ENCODE measurements around the gene NTPCR. TPM values are rescaled to one million over a fixed set of nuclear protein-coding genes. Genes with fewer than 3 reads are reported as not detected.

Gene NTPCR
- total and polyA plus RNA-seq, 2 donors (not counting 3 experiments of a cell fraction or from before 2014, with no cell fraction given) = 13.2 to 35.3 TPM

DNA sequence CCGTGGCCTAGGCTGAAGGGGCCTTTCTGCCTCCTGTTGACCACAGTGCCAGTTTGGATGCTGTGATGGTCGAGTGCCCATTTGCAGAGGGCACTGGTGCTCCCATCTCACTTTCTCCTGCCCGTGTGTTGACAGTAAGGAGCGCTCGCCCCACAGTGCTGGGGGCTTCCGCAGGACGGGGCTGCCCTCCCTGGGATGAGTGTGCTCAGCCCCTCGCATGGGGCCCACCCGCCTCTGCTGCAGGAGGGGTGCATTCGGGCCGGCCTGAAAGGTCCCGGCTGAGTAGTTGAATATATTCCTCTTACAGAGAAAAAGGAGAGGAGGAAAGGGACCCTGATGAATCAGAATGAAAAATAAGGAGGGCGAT is 37.3 kb downstream of the NTPCR start:
- Histone ChIP-seq H3K9me3 (replicated peaks; ENCODE audit: control insufficient read depth, insufficient read depth, low read length) (no peaks in the 10 kb centered on the region), H3K4me2 (ENCODE audit: insufficient read depth, low read length) (no peak overlapping the region), H3K4me3 (replicated peaks in 1 of 3; ENCODE audit: insufficient read depth in 1 of 3, low read depth in 1 of 3, low read length in 3 of 3) (no peak overlapping the region), H3K9me1 (replicated peaks; ENCODE audit: control insufficient read depth, extremely low read depth, insufficient read depth, low read length) (no peaks in the 10 kb centered on the region), H3K79me2 (ENCODE audit: control insufficient read depth, insufficient read depth, low read length) (no peaks in the 10 kb centered on the region), H3K36me3 (ENCODE audit: control insufficient read depth in 2 of 2, extremely low read depth in 1 of 2, insufficient read depth in 2 of 2, low read length in 2 of 2) (no peaks in the 10 kb centered on the region), H3K27me3 (ENCODE audit: control insufficient read depth in 2 of 2, insufficient read depth in 2 of 2, low read length in 2 of 2) (no peaks in the 10 kb centered on the region), H4K20me1 (replicated peaks; ENCODE audit: control insufficient read depth, extremely low read depth, insufficient read depth, low read length) (no peaks in the 10 kb centered on the region), H3K4me1 (ENCODE audit: control insufficient read depth, extremely low read depth, insufficient read depth, low read length) (no peaks in the 10 kb centered on the region), H3K27ac (ENCODE audit: insufficient read depth, low read depth, low read length) (no peak overlapping the region), H3K9ac (replicated peaks; ENCODE audit: extremely low read depth, insufficient read depth, low read length) (no peak overlapping the region), H2AFZ (ENCODE audit: low read depth, low read length) (no peak overlapping the region)
- FAIRE-seq (no peak), DNase-seq (ENCODE audit: low read depth, low spot score) (no peak)
- TF ChIP-seq, protein P1, sequence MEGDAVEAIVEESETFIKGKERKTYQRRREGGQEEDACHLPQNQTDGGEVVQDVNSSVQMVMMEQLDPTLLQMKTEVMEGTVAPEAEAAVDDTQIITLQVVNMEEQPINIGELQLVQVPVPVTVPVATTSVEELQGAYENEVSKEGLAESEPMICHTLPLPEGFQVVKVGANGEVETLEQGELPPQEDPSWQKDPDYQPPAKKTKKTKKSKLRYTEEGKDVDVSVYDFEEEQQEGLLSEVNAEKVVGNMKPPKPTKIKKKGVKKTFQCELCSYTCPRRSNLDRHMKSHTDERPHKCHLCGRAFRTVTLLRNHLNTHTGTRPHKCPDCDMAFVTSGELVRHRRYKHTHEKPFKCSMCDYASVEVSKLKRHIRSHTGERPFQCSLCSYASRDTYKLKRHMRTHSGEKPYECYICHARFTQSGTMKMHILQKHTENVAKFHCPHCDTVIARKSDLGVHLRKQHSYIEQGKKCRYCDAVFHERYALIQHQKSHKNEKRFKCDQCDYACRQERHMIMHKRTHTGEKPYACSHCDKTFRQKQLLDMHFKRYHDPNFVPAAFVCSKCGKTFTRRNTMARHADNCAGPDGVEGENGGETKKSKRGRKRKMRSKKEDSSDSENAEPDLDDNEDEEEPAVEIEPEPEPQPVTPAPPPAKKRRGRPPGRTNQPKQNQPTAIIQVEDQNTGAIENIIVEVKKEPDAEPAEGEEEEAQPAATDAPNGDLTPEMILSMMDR (IDR thresholded peaks at IDR 0.05; ENCODE audit: extremely low read depth in 1 of 2, insufficient read depth in 1 of 2, low read depth in 1 of 2, low read length in 2 of 2) = no peak
- TF ChIP-seq POLR2AphosphoS5 (IDR thresholded peaks at IDR 0.05; ENCODE audit: insufficient read depth, low read depth, low read length) = no peak
- TF ChIP-seq, protein P2, sequence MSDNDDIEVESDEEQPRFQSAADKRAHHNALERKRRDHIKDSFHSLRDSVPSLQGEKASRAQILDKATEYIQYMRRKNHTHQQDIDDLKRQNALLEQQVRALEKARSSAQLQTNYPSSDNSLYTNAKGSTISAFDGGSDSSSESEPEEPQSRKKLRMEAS (IDR thresholded peaks at IDR 0.05; ENCODE audit: insufficient read depth, insufficient read length) = no peak
- no peak for TF ChIP-seq FOS (IDR thresholded peaks at IDR 0.05; ENCODE audit: borderline replicate concordance, insufficient read depth, low read length)
- TF ChIP-seq JUN (IDR thresholded peaks at IDR 0.05; ENCODE audit: borderline replicate concordance, insufficient read depth, insufficient read length, low read depth) = no peak
- TF ChIP-seq MYC (IDR thresholded peaks at IDR 0.05; ENCODE audit: low read depth, low read length) = no peak
- TF ChIP-seq GATA2 (IDR thresholded peaks at IDR 0.05; ENCODE audit: insufficient read depth, insufficient read length, low read depth, low read length) = no peak
- no peak for TF ChIP-seq POLR2A (IDR thresholded peaks at IDR 0.05; ENCODE audit: low read depth, low read length)
- TF ChIP-seq EZH2 (IDR thresholded peaks at IDR 0.05; ENCODE audit: borderline replicate concordance, low read depth, low read length, severe bottlenecking) = no peak
- BruUV-seq (replicated peaks) = no TSS peak
- intact Hi-C loops (cut with micrococcal nuclease) (no loop called here), dilution Hi-C loops (cut with MboI; ENCODE audit: extremely low pct_ligation_motif_present, low sequenced_read_pairs) (no loop called here)
- ChIA-PET CTCF (interaction anchor here (1.2 to 1.3 kb wide), 2 partner anchors 13 to 28 kb away, joined by 3 read pairs; no protein-coding TSS in a partner anchor), POLR2A (no interaction called here)
